K562 (cell line): Measurements from ENCODE around the gene DAPK3. TPM values are rescaled to one million over a fixed set of nuclear protein-coding genes. Genes with fewer than 3 reads are reported as not detected.

ENCODE experiments used
- AFF4 ChIP-seq: sonication (generic); formaldehyde crosslinking; IDR thresholded peaks from 2 replicates; pipeline ENCODE4 v1.8.0; 2023; ENCODE audit warnings: mild to moderate bottlenecking, missing genetic modification reagents
- CHD1 ChIP-seq: fragments of 200-600 bp; sonication (generic); IDR thresholded peaks from one replicate; pipeline ENCODE4 v1.6.1; 2012; ENCODE audit warnings: mild to moderate bottlenecking, moderate library complexity, low read length, inconsistent platforms
- FOXK2 ChIP-seq, 2 experiments: fragments of 450-650 bp; IDR thresholded peaks in 1 of 2; conservative IDR thresholded peaks in 1 of 2; 2 replicates each; pipeline ENCODE4 v1.6.1; 2016; ENCODE audit warnings: low read depth in 2 of 2, mild to moderate bottlenecking in 1 of 2
- HOXB6 ChIP-seq: fragments of 250-450 bp; sonication (Bioruptor Pico); IDR thresholded peaks from 2 replicates; pipeline ENCODE4 v1.5.1; 2022; ENCODE audit warnings: mild to moderate bottlenecking, borderline replicate concordance
- MGA ChIP-seq: fragments of 450-650 bp; IDR thresholded peaks from 2 replicates; pipeline ENCODE4 v1.6.1; 2016; ENCODE audit warnings: mild to moderate bottlenecking, moderate library complexity
- MXI1 ChIP-seq: IDR thresholded peaks from 2 replicates; pipeline ENCODE4 v1.6.1; 2011; ENCODE audit warnings: low read depth, mild to moderate bottlenecking, improper control_type of control experiment, low read length
- NFIC ChIP-seq: fragments of 450-650 bp; IDR thresholded peaks from 2 replicates; pipeline ENCODE4 v1.6.1; 2017; ENCODE audit warnings: mild to moderate bottlenecking, inconsistent platforms
- RBM22 ChIP-seq: fragments of 200-400 bp; formaldehyde crosslinking; IDR thresholded peaks from 2 replicates; pipeline ENCODE4 v1.6.1; 2018; ENCODE audit warnings: low read length, low read depth; ENCODE audit not compliant: poor library complexity, severe bottlenecking
- RBM25 ChIP-seq: fragments of 200-400 bp; formaldehyde crosslinking; IDR thresholded peaks from 2 replicates; pipeline ENCODE4 v1.6.1; 2018; ENCODE audit warnings: low read length, low read depth, moderate library complexity; ENCODE audit not compliant: severe bottlenecking
- SIRT6 ChIP-seq: IDR thresholded peaks from one replicate; pipeline ENCODE4 v1.6.1; 2012; ENCODE audit warnings: low read depth, mild to moderate bottlenecking, control low read depth, inconsistent platforms, low read length, moderate library complexity
- SREBF1 ChIP-seq: fragments of 150-350 bp; IDR thresholded peaks from 2 replicates; pipeline ENCODE4 v1.6.1; 2014; ENCODE audit warnings: antibody characterized with exemption, low read depth, low read length, borderline replicate concordance
- ZNF316 ChIP-seq: fragments of 450-650 bp; IDR thresholded peaks from 2 replicates; pipeline ENCODE4 v1.6.1; 2016
- ZNF717 ChIP-seq: fragments of 250-450 bp; sonication (Bioruptor Pico); IDR thresholded peaks from 2 replicates; pipeline ENCODE4 v1.5.0; 2021
- polyA plus RNA-seq, 8 experiments: library from polyadenylated mRNA; depleted of rRNA in 4 of 8; stranded (reverse) in 5 of 8; unstranded in 3 of 8; fragments of >200 nt; fragmentation: Nextera tagmentation in 2 of 8; fragmentation: Illumina TruSeq in 1 of 8; extraction: Ambion mirVana in 2 of 8; extraction: Trizol in 1 of 8; gene quantifications; 2 replicates each; pipeline versions ENCODE4 v1.2.1 to v1.2.3, GENCODE V29; 2011 to 2014; ENCODE audit warnings: inconsistent platforms in 1 of 8, missing spikeins in 1 of 8
- total RNA-seq, 7 experiments: library from RNA; depleted of rRNA in 6 of 7; stranded (reverse); fragments of >200 nt in 6 of 7; fragmentation: Illumina TruSeq in 2 of 7; extraction: Trizol in 2 of 7; gene quantifications; 2 replicates each; pipeline versions ENCODE4 v1.2.1 to v1.2.3, GENCODE V29; 2011 to 2021; ENCODE audit warnings: low replicate concordance in 1 of 7

The DAPK3 gene
- total and polyA plus RNA-seq, 9 of the 15 experiments (the other 6 are each of a cell fraction or from before 2014, with no cell fraction given), result 0.14 to 63.4 (median 25.0) TPM

GRCh38 chr19:3983936-3984583 is 13.2 kb upstream of the DAPK3 start (continued):
- TF ChIP-seq MGA (no peak), MXI1 (0 out of 2 replicates have a peak, but pooled peaks have one; percentile 22), CHD1 (peak; percentile 28), RBM25 (no peak), ZNF717 (CRISPR knock-in tag) (no peak), HOXB6 (CRISPR knock-in tag) (no peak), NFIC (0 out of 2 replicates have a peak, but pooled peaks have one; percentile 4), RBM22 (peak; percentile 82), SREBF1 (no peak), FOXK2 (conservative IDR thresholded peaks at IDR 0.05 in 1 of 2, IDR thresholded peaks at IDR 0.05 in 1 of 2; ENCODE audit: low read depth in 2 of 2) (peak in 1 of 2 experiments; percentile 28; a peak in 1 of 4 replicates), AFF4 (CRISPR knock-in tag) (0 out of 2 replicates have a peak, but pooled peaks have one; percentile 50), ZNF316 (no peak), SIRT6 (peak; percentile 67)
